GM10847 (cell line): ENCODE measurements around the gene PAQR4.

Source experiments
- POLR2A ChIP-seq: IDR thresholded peaks from 2 replicates; pipeline ENCODE4 v1.6.1; 2011; ENCODE audit not compliant: insufficient read length; ENCODE audit errors: extremely low read depth

The PAQR4 gene

DNA sequence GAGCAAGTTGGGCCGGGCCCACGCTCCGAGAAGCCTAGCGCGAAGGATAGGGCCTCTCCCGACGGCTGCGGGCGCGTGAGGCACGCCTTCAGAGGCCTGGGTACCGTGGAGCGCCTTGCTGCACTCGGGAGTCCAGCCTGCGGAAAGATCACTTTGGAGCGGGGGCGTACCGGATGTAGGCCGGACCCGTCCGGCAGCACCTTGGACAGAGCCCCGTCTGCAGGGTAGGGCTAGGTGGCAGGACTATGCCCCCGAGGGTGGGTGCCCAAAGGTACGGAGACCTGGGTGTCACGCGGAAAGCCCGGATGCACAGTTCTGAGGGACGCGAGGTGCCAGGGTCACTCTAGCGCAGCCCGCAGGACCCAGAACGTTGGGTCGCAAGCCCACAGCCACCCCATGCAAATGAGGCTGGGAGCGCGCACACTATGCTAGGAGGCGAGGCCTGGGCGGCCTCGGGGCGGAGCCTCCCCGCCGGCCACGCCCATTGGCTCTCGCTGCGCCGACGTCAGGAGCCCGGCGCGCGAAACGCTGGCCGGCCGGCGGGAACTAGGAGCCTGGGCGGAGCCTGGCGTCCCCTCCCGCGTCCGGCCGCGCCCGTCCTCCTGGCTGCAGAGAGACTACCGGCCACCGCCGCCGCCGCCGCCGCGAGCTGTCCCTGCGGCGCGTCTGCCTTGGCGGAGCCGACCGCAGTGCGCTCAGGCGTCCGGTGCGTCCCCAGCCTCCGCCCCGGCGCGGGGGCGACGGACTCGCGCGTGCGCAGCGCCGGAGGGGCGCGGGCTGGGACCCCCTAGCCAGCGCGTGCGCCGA is at the start of gene PAQR4:
TSS of gene PAQR4 (plus strand) at position 611 of the 807 bp plus-strand sequence. CDS start 327 bp downstream, outside the sequence.
- TF ChIP-seq POLR2A = no peak

DNA sequence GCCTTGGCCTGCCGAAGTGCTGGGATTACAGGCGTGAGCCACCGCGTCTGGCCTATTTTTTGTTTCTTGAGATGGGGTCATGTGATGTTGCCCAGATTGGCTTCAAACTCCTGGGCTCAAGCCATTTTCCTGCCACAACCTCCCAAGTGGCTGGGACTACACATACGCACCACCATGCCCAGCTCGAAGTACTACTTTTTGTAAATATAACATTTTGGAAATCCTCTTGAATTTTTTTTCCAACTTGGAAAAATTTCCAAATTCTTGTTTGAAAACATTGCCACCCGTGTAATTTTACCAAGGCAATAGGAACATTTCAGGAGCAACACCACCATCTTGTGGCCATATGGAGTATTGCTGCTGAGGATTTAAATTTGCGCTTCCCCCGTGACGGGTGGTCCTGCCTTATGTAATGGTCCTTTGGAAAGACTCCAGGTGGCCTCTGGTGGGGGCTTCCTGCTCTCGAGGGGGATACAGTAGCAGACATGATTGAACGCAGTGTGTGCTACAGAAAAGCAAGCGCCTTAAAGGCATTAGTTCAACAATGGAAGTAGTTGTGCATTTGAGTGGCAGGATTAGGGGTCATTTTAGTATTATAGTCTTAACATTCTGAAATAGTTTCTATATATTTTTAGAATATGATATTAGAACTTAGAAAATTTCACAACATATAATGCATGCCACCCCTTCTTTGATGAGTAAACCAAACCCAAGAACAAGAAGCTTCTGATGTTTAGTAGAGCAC is 49.5 kb upstream of the PAQR4 start:
- TF ChIP-seq POLR2A = no peak

DNA sequence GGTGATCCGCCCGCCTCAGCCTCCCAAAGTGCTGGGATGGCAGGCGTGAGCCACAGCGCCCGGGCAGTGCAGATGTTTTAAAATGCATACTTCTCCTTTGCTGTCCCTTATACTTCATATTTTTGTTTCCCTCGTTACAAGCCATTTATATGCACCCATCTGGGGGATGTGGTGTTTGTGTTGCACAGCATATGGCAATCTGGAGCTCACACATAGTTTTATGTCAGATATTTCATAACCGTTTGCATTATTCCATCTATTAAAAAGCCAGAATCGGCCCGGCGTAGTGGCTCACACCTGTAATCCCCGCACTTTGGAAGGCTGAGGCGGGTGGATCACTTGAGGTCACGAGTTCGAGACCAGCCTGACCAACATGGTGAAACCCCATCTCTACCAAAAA is 45.7 kb upstream of the PAQR4 start:
- no peak for TF ChIP-seq POLR2A

DNA sequence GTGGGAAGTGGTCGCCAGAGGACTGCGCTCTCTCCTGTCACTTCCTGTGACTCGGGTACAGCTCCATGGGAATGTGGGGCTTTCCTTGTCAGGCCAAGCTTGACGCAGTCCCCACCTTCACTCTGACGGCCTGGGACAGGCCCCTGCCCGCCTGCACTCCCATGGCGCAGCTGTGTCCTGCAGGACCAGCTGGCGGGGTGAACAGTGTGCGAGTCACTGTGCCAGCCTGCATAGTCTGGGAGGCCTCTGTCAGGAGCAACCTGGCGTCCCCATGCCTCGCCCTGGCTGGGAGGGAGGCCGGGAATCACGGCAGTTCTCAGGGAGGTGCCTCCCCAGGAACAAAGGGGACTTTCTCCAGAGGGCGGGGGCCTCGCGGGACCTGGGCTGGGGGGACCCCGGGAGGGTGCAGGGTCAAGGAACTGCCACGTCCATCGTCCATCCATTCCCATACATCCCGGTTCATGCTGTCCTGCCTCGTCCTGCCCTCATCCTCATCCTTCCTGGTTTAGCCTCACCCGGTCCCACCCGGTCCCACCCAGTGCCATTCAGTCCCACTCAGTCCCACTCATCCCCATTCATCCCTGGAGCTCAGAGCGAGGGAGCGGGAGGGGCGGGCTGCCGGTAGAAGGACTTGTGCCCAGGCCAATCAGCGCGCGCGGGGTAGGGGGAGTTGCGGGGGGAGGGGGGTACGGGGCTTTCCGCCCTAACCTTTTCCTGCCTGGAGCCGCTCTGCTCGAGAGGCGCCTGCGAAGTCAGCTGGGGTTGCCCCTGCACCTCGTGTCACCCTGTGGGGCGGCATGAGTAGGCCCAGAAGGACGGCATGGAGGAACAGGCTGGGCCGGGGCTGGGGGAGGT is 44.0 kb upstream of the PAQR4 start:
- no peak for TF ChIP-seq POLR2A

DNA sequence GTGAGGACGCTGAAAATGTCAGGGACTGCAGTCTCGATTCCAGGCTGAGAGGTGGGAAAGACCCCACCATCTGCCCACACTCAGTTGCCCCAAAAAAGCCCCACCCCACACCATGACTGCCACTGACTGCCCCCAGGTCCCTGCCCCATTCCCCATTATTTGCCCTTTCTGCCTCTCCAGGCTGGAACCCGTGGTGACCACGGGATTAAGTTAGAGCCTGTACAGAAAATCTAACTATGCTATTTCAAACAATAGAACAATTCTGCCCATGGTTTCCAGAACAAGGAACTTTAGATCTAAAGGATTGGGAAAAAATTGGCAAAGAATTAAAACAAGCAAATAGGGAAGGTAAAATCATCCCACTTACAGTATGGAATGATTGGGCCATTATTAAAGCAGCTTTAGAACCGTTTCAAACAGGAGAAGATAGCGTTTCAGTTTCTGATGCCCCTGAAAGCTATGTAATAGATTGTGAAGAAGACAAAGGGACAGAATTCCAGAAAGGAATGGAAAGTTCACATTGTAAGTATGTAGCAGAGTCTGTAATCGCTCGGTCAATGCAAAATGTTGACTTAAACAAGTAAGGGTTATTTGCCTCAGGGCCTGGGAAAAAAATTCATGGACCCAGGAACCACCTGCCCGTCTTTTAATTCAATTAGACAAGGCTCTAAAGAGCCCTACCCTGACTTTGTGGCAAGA is 43.0 kb upstream of the PAQR4 start:
- TF ChIP-seq POLR2A = no peak

DNA sequence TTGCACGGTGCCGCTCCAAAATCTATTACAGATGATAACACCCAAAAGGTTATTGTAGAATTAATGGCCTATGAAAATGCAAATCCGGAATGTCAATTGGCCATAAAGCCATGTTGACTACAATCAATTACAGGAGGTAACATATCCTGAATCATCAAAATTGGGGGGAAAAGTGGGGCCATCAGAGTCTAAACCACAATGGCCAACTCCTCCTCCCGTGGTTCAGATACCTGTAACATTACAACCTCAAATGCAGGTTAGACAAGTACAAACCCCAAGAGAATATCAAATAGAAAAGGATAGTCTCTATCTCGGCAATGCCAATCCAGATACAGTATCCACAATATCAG is 42.5 kb upstream of the PAQR4 start:
- no peak for TF ChIP-seq POLR2A

DNA sequence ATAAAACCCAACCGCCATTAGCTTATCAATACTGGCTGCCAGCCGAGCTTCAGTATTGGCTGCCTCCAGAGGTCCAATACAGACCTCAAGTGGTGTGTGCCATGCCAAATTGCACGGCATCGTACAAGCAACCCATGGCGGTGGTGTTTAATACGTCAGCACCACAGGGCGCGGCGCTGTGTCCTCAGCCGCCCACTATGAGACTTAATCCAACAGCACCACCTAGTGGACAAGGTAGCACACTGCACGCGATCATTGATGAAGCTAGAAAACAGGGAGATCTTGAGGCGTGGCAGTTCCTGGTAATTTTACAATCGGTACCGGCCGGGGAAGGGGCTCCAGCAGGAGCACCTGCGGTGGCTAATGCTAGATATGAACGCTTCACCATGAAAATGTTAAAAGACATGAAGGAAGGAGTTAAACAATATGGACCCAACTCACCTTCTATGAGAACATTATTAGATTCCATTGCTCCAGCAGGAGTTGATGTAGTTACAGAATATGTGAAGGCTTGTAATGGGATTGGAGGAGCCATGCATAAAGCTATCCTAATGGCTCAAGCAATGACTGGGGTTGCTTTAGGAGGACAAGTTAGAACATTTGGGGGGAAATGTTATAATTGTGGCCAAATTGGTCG is 42.0 kb upstream of the PAQR4 start:
- TF ChIP-seq POLR2A = no peak

DNA sequence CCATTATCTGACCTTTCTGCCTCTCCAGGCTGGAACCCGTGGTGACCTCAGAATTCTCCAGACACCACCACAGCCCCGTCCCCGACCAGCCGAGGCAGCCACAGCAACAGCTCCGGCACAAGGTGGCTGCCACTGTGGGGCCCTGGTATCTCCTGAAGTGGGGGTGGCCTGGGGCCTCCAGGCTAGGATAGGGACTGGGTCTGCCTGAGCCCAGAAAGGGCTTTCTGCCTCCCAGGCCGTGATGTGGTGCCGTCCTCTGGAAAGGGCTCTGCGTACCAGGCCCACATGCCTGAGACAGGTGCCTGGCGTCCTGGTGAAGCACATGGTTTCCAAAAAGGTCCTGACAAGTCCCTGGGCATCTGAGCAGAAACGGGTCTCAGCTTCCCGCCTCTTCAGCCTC is 40.4 kb upstream of the PAQR4 start:
- TF ChIP-seq POLR2A = no peak

DNA sequence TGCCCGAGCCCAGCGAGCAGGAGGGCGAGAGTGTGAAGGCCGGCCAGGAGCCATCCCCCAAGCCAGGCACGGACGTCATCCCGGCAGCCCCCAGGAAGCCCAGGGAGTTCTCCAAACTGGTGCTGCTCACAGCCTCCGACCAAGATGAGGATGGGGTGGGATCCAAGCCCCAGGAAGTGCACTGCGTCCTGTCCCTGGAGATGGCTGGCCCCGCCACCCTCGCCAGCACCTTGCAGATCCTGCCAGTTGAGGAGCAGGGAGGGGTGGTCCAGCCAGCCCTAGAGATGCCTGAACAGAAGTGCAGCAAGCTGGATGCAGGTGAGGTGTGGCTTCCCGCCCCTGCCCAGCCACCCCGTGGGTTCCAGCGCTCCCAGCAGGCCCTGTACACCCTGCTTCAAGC is 39.5 kb upstream of the PAQR4 start:
- no peak for TF ChIP-seq POLR2A

DNA sequence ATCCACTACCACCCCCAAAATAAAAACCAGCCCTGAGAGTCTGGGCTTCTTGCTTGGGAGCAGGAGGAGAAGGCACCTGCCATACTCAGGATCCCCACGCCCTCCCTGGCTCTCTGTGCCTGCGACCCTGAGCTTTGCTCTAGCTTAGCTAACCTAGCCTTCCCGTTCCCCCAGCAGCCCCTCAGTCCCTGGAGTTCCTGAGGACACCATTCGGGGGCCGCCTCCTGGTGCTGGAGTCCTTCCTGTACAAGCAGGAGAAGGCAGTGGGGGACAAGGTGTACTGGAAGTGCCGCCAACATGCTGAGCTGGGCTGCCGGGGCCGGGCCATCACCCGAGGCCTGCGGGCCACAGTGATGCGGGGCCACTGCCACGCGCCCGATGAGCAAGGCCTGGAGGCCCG is 38.9 kb upstream of the PAQR4 start:
- TF ChIP-seq POLR2A = no peak

DNA sequence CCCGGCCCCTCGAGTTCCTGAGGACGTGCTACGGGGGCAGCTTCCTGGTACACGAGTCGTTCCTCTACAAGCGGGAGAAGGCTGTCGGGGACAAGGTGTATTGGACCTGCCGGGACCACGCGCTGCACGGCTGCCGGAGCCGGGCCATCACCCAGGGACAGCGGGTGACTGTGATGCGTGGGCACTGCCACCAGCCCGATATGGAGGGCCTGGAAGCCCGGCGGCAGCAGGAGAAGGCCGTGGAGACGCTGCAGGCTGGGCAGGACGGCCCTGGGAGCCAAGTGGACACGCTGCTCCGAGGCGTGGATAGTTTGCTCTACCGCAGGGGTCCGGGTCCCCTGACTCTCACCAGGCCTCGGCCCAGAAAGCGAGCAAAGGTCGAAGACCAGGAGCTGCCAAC is 36.0 kb upstream of the PAQR4 start:
- no peak for TF ChIP-seq POLR2A

DNA sequence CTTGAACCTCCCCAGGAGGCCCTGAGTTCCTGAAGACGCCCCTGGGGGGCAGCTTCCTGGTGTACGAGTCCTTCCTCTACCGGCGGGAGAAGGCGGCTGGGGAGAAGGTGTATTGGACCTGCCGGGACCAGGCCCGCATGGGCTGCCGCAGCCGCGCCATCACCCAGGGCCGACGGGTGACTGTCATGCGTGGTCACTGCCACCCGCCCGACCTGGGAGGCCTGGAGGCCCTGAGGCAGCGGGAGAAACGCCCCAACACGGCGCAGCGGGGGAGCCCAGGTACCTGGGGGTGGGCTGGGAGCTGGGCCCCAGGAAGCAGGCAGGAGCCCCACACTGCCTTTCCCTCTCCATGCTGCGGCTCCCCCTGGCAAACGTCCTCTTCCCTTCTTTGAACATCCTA is 35.4 kb upstream of the PAQR4 start:
- no peak for TF ChIP-seq POLR2A

DNA sequence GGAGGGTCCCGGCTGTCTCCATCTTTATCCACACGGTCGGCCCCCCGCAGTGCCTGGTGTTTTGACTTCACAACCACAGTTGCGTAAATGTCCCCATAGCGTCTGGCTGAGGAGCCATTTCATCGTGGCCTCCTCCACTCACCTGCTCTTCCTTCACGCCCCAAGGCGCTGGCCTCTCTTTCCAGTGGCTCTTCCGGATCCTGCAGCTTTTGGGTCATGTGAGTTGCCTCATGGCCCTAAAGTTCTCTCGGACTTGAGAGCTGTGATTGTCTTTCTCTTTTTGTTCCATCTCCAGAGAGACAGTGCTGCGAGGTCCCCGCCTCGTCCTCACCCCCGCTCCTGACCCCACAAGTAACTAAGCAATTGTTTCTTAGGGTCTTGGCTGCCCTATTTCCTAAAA is 34.7 kb upstream of the PAQR4 start:
- TF ChIP-seq POLR2A = no peak

DNA sequence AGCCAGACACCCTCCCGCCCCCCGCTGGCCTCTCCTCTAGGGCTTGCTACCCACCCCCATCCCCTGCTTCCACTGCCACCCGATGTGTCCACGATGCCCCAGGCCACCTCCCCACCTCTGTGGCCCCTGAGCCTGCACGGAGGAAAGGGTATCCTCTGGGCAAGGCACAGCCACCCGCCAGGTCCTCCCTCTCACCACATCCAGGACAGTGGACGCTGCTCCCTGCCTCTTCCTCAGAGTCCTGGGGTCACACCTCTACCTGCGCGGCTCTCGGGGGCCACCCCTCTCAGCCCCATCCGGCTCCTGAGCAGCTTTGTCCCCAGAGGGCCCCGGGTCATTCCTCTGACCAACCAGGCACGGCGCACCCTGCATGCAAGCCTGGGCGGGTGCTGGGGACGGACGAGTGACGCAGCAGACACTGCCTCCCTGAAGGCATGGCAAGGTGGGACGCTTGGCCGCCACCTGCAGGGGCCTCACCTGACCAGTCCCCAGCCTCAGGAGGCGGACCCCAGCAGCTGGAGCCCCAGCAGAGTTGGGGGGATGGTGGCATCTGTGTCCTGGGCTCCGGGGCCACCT is 32.6 kb upstream of the PAQR4 start:
- TF ChIP-seq POLR2A = no peak
